ENCODE results near the gene GAS2.

Gene GAS2

DNA sequence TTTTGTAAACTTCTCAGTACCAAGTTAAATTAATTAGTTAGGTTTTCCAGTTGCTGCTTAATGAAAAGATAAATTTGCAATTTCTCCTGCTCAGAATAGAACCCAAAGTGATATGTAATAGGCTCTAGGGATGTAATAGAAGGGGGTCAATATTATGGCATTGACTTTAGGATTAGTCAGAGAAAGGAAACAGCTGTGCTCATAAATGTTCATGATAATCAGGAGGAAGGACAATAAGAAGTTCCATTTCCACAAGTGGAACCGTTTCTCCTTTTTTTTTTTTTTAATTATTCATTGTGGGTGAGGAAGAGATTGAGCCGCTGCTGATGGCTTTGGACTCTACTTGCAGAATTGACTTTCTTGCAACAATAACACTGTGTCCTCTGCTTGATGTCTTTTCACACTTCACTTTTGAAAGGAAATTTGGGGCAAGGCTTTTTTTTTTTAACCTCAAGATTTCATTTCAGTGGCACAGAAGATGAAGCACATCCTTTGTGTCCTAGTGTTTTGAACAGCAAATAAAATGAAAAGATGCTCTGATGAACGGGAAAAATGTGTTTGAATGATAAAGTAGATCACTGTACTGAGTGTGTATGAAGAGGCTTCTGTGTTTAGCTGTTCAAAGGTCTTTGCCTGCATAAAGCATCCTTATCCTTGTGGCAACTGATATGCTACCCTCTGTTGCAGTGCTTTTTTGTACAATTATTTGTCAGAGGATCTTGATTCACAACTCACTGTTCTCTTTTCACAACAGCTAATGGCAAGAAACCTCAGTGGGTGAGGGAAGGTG is 62.4 kb downstream of the GAS2 start:
- no peak for DNase-seq

DNA sequence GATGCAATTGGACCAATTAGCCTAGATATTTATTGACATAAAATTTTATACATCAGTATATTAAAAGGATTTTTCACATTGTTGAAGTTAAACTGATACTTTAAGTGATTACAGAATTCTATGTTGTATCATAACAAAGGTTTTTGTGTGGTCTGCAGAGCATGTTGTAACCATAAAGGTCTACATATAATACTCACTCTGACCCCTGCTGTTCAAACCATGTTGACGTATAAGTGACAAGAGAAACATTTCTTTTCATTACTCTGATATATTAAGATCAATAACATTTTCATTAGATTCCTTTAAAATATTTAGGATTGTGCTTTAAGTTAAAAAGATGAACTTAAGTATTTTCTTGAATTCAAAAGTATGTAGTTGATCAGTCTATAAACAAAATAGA is 63.9 kb downstream of the GAS2 start:
- peak; percentile 20 for DNase-seq

DNA sequence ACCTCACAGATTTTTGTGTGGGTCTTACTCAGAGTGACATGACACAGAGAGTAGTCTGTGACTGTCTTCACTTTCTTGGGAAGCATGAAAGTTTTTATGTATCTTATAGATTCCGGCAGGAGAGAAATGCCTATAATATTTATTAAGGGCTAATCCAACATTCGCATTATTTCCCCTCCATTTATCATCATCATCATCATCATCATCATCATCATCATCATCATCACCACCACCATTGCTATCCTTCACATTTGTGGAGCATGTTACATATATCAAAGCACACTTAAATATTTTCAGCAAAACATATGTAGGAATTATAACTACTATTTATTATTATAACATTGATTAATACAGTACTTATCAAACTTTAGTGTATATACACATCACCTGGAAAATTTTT is 66.2 kb downstream of the GAS2 start:
- no peak for DNase-seq

DNA sequence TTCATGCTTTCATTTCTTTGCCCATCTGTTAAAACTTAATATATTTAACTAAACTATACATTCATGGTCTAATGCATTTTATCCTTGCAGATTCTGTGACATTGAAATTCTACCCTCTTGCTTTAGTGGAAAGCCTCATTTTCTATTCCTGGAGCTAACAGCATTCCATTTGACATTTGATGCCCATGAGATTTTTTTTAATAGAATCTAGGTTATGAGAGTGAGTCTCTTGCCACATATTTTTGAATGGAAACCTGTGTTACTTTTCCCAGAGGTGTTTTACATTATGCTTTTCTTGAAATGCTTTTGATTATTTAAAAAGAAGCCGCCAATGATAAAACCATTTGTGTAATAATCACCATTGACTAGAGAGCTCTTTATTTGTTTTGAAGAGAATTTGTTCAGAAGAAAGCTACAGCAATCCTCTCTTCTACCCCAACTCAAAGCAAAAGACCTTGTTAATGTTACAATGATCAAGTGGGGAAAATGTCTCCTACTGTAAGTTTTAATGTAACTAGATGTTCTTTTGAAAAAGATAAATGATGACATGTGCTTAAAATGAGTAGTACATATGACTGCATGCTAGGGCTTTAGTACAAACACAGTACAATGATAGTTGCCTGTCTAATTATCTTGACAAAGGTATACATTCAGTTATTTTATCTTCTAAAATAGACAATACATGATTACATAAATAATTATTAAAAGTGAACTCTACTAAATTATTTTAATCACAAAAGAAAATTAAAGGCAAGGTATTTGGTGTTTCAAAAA is 67.3 kb downstream of the GAS2 start:
- no peak for DNase-seq

GRCh38 chr11:22734628-22735345 is 68.4 kb downstream of the GAS2 start:
- no peak for DNase-seq

- no peak for DNase-seq
Observed at GRCh38 chr11:22742157-22742613, 75.8 kb downstream of the GAS2 start.

GRCh38 chr11:22749536-22749935 is 83.1 kb downstream of the GAS2 start:
- DNase-seq, result no peak

- peak; percentile 64 for DNase-seq
Observed at GRCh38 chr11:22752908-22753310, 86.5 kb downstream of the GAS2 start.

DNA sequence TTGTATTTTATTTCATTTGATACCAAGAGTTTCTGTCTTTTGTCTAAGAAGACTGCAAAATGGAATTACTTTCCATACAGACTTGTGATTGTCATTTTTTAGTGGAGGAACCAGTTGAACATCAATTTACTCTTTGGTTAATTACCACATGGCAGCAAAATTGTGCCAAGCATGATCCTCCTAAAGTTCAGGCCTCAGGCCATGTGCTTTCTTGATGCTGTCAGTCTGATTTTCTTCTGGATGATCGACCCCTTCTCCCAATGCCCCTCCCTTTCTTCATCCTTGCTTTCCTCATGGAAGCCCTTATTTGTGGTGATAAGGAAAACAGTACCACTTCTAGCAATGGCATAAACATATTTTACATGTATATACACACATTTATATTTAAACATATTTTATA is 87.0 kb downstream of the GAS2 start:
- no peak for DNase-seq

GRCh38 chr11:22761066-22761465 is 94.7 kb downstream of the GAS2 start:
- DNase-seq, result no peak

GRCh38 chr11:22763166-22763565 is 96.8 kb downstream of the GAS2 start:
- DNase-seq, result no peak

DNA sequence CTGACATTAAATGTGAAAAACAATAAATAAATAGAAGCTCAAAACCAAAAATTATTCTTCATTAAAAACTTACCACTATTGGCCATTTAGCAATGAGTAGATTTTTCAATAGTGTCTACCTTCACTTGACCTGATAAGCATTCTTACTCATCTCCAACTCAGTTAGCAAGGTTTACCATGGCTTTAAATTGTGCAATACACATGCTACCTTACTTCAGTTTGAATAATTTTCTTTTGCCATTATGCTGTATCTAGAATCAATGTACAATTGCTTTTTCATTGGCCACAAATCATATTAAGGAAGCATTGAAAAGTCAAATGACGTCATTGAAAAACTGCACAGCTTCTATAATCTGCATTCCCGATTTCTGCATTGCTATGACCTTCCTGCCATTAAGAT is 98.3 kb downstream of the GAS2 start:
- no peak for DNase-seq

GRCh38 chr11:22768281-22768680 is 101.9 kb downstream of the GAS2 start:
- DNase-seq, result no peak

DNA sequence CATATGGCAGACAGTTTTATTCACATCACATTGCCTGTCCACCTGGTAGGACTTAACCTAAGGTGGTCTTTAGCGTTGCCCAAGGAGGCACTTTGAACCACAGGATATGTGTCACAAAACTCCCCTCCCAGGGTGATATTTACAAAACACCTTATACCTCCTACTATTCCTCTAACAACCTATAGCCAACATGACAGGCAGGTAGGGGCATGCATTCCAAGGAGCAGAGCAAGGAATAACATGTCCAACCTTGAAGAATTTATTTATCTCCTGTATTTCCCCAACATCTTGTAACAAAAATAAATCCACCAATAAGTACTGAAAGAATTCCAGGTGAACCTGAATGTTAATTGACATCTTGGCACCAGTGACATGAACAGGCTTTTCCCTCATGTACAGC is 102.7 kb downstream of the GAS2 start:
- DNase-seq, result no peak

GRCh38 chr11:22774716-22775115 is 108.3 kb downstream of the GAS2 start:
- DNase-seq, result no peak

GRCh38 chr11:22775248-22775647 is 108.8 kb downstream of the GAS2 start:
- no peak for DNase-seq

- DNase-seq, result peak; percentile 15
Observed at GRCh38 chr11:22778642-22779041, 112.2 kb downstream of the GAS2 start.

- no peak for DNase-seq
Observed at GRCh38 chr11:22779850-22780249, 113.4 kb downstream of the GAS2 start.

GRCh38 chr11:22780952-22781593 is 114.7 kb downstream of the GAS2 start:
- DNase-seq, result peak; percentile 10

GRCh38 chr11:22785251-22785650 is 118.8 kb downstream of the GAS2 start:
- DNase-seq, result no peak

GRCh38 chr11:22786475-22786874 is 120.1 kb downstream of the GAS2 start:
- DNase-seq, result no peak

DNA sequence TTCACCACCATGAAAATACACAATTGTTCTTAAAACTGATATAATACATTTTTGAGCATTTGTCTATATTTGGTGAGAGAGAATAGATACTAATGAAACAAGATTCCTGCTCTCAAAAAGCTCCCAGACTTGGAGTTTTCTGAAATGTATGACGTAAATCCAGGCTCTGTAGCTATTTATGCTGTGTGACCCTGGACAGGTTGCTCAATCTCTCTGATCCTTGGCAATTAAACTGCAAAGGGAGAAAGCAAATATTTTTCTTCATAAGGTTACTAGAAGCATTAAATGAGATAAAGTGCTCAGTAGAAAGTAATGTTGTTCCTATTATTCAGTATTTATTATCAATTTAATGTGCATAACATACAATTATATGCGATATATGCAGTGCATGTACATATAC is 120.6 kb downstream of the GAS2 start:
- no peak for DNase-seq

DNA sequence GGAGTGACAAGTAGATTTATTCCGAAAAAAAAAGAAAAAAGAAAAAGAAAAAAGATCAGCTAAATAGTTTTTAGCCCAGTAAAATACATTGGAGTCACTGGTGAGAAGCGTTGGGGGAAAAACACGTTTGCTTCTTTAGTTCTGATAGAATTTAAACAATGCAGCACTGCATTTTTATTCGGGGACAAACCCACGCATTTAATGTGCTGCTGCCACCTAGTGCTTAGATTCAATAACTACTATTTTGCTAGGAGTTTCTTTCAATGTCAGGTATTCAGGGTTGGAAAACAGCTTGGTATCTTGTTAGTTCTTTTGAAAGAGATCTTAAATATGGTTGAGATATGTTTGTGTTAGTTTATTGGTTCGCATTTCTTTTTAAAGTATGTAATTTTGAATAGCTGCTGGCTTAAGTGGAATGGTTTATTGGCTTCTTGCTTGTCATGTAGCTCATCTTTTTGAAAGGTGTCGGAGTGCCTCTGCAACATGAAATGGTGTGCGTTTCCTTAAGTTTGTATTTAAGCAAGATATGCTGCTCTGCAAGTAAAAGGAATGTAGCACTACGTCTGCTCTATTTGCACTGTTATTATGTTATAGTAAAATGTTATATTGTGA is 121.2 kb downstream of the GAS2 start:
- DNase-seq, result peak; percentile 53
